H1 (cell line): Measurements from ENCODE around the gene GPR34. TPM values are rescaled to one million over a fixed set of nuclear protein-coding genes. Genes with fewer than 3 reads are reported as not detected.

Experiments
- CTCF ChIA-PET: fragments of 300-600 bp; sonication (Branson Sonifier 250); formaldehyde crosslinking; loops from one replicate; lab custom pipeline; 2021; ENCODE audit not compliant: partially characterized antibody; lab: Charles Lee
- POLR2A ChIA-PET: fragments of 300-600 bp; sonication (Branson Sonifier 250); formaldehyde crosslinking; loops from one replicate; lab custom pipeline; 2021; ENCODE audit warnings: inconsistent platforms; ENCODE audit not compliant: partially characterized antibody; lab: Charles Lee
- DNase-seq, 2 experiments: peaks; one replicate each; pipeline versions ENCODE4 v3.0.0 to v3.0.0-alpha.2; 2010 to 2022; ENCODE audit warnings: low spot score in 2 of 2, low read depth in 1 of 2, mixed read lengths in 1 of 2
- FAIRE-seq: peaks from 2 replicates; lab custom pipeline; 2011; peaks lifted over from hg19 to GRCh38; lab: Jason Lieb, UNC
- H2AFZ ChIP-seq: 2 replicates; pipeline ENCODE4 v1.8.1; 2012; ENCODE audit warnings: low read length, inconsistent platforms
- H2AK5ac ChIP-seq: 2 replicates; pipeline ENCODE4 v1.6.1; 2013; ENCODE audit warnings: low read depth, low read length
- H2BK120ac ChIP-seq: replicated peaks from 2 replicates; pipeline ENCODE3; 2013; ENCODE audit warnings: low read depth, low read length, inconsistent platforms
- H2BK12ac ChIP-seq: 2 replicates; pipeline ENCODE4 v1.6.1; 2013; ENCODE audit warnings: low read depth, low read length
- H2BK15ac ChIP-seq: 2 replicates; pipeline ENCODE4 v1.6.1; 2013; ENCODE audit warnings: low read length
- H2BK20ac ChIP-seq: 2 replicates; pipeline ENCODE4 v1.6.1; 2013; ENCODE audit warnings: low read length
- H2BK5ac ChIP-seq: 2 replicates; pipeline ENCODE4 v1.6.1; 2013; ENCODE audit warnings: low read depth, low read length
- H3K14ac ChIP-seq: 2 replicates; pipeline ENCODE4 v1.6.1; 2013; ENCODE audit warnings: inconsistent platforms; ENCODE audit not compliant: insufficient read length
- H3K18ac ChIP-seq: 2 replicates; pipeline ENCODE4 v1.6.1; 2013; ENCODE audit warnings: low read length; ENCODE audit errors: extremely low read depth
- H3K23ac ChIP-seq: 2 replicates; pipeline ENCODE4 v1.6.1; 2013; ENCODE audit warnings: inconsistent platforms; ENCODE audit not compliant: insufficient read length
- H3K23me2 ChIP-seq: 2 replicates; pipeline ENCODE4 v1.6.1; 2013; ENCODE audit warnings: low read depth, low read length
- H3K27ac ChIP-seq: 2 replicates; pipeline ENCODE4 v1.6.1; 2011; ENCODE audit warnings: low read depth, low read length, inconsistent platforms
- H3K27me3 ChIP-seq, 4 experiments: replicated peaks in 1 of 4; 1 replicate in 1 of 4; 2 replicates in 3 of 4; pipeline versions ENCODE4 v1.6.1 to v1.8.1; 2011 to 2013; ENCODE audit warnings: low read length in 3 of 4, mild to moderate bottlenecking in 3 of 4, inconsistent platforms in 2 of 4, mixed read lengths in 2 of 4, moderate library complexity in 1 of 4; ENCODE audit not compliant: control insufficient read depth in 3 of 4, insufficient read depth in 3 of 4; ENCODE audit errors: extremely low read depth in 1 of 4
- H3K36me3 ChIP-seq, 4 experiments: 2 replicates each; pipeline versions ENCODE4 v1.6.1 to v1.8.1; 2011 to 2013; ENCODE audit warnings: mild to moderate bottlenecking in 4 of 4, low read length in 3 of 4, moderate library complexity in 2 of 4, control low read depth in 1 of 4, inconsistent platforms in 1 of 4; ENCODE audit not compliant: insufficient read depth in 4 of 4, control insufficient read depth in 2 of 4
- H3K4ac ChIP-seq: replicated peaks from 2 replicates; pipeline ENCODE3; 2013; ENCODE audit warnings: low read length, low read depth, mixed read lengths, inconsistent platforms; ENCODE audit not compliant: insufficient read length
- H3K4me1 ChIP-seq, 4 experiments: replicated peaks in 1 of 4; 1 replicate in 1 of 4; 2 replicates in 3 of 4; pipeline versions ENCODE4 v1.6.1 to v1.8.1; 2011 to 2013; ENCODE audit warnings: low read length in 3 of 4, inconsistent platforms in 2 of 4, mixed read lengths in 1 of 4; ENCODE audit not compliant: insufficient read depth in 4 of 4, control insufficient read depth in 3 of 4
- H3K4me2 ChIP-seq, 2 experiments: 2 replicates each; pipeline versions ENCODE4 v1.6.1 to v1.8.1; 2011 to 2013; ENCODE audit warnings: low read depth in 2 of 2, low read length in 2 of 2, control low read depth in 1 of 2, inconsistent platforms in 1 of 2, mild to moderate bottlenecking in 1 of 2; ENCODE audit not compliant: insufficient read depth in 1 of 2
- H3K4me3 ChIP-seq, 4 experiments: fragments of 200-600, 300-600 bp in 1 of 4; sonication (generic), shearing (Covaris generic), sonication (Bioruptor Twin) in 1 of 4; 2 replicates each; pipeline versions ENCODE4 v1.5.1 to v1.8.1; 2011 to 2016; ENCODE audit warnings: low read length in 4 of 4, low read depth in 3 of 4, control low read depth in 2 of 4, inconsistent platforms in 2 of 4, mild to moderate bottlenecking in 2 of 4, mixed read lengths in 1 of 4, moderate library complexity in 1 of 4; ENCODE audit not compliant: insufficient read depth in 2 of 4; ENCODE audit errors: extremely low read depth in 1 of 4
- H3K56ac ChIP-seq: replicated peaks from 2 replicates; pipeline ENCODE3; 2013; ENCODE audit warnings: low read depth, mild to moderate bottlenecking, mixed read lengths, low read length, inconsistent platforms; ENCODE audit not compliant: insufficient read length
- H3K79me1 ChIP-seq: 2 replicates; pipeline ENCODE4 v1.6.1; 2013; ENCODE audit warnings: low read depth, low read length, control low read depth
- H3K79me2 ChIP-seq, 2 experiments: 2 replicates each; pipeline versions ENCODE4 v1.6.1 to v1.8.1; 2012 to 2013; ENCODE audit warnings: low read length in 2 of 2, mild to moderate bottlenecking in 2 of 2, inconsistent platforms in 1 of 2; ENCODE audit not compliant: insufficient read depth in 2 of 2, control insufficient read depth in 1 of 2
- H3K9ac ChIP-seq, 4 experiments: replicated peaks in 1 of 4; 1 replicate in 1 of 4; 2 replicates in 3 of 4; pipeline versions ENCODE4 v1.6.1 to v1.8.1; 2011 to 2013; ENCODE audit warnings: low read depth in 3 of 4, low read length in 3 of 4, control low read depth in 2 of 4, mild to moderate bottlenecking in 2 of 4, moderate library complexity in 2 of 4, inconsistent platforms in 1 of 4; ENCODE audit errors: extremely low read depth in 1 of 4
- H3K9me3 ChIP-seq, 2 experiments: 2 replicates each; pipeline versions ENCODE4 v1.6.1 to v1.8.1; 2012 to 2013; ENCODE audit warnings: mild to moderate bottlenecking in 2 of 2, moderate library complexity in 2 of 2, control low read depth in 1 of 2, inconsistent platforms in 1 of 2, low read depth in 1 of 2, low read length in 1 of 2, mixed read lengths in 1 of 2; ENCODE audit not compliant: insufficient read depth in 2 of 2
- H4K20me1 ChIP-seq, 2 experiments: replicated peaks in 1 of 2; 2 replicates each; pipeline versions ENCODE3 to v1.8.1; 2011 to 2013; ENCODE audit warnings: inconsistent platforms in 2 of 2, low read length in 2 of 2, mild to moderate bottlenecking in 1 of 2; ENCODE audit not compliant: insufficient read depth in 2 of 2, control insufficient read depth in 1 of 2
- H4K5ac ChIP-seq: 2 replicates; pipeline ENCODE4 v1.6.1; 2013; ENCODE audit warnings: low read length, low read depth, mixed read lengths, inconsistent platforms; ENCODE audit not compliant: insufficient read length
- H4K8ac ChIP-seq: 2 replicates; pipeline ENCODE4 v1.8.0; 2013; ENCODE audit warnings: mild to moderate bottlenecking, moderate library complexity, low read length, inconsistent platforms; ENCODE audit not compliant: insufficient read depth; ENCODE audit errors: extremely low read depth
- H4K91ac ChIP-seq: replicated peaks from 2 replicates; pipeline ENCODE3; 2013; ENCODE audit warnings: low read length, mixed read lengths, inconsistent platforms; ENCODE audit not compliant: insufficient read length
- BCL11A ChIP-seq, 2 experiments: IDR thresholded peaks; one replicate each; pipeline ENCODE4 v1.6.1; 2011; ENCODE audit warnings: low read depth in 2 of 2, low read length in 2 of 2, mild to moderate bottlenecking in 2 of 2
- CHD2 ChIP-seq: IDR thresholded peaks from 2 replicates; pipeline ENCODE4 v1.6.1; 2012; ENCODE audit warnings: low read length, improper control_type of control experiment
- EGR1 ChIP-seq: IDR thresholded peaks from 2 replicates; pipeline ENCODE4 v1.6.1; 2011; ENCODE audit warnings: low read depth, low read length, borderline replicate concordance
- EZH2 ChIP-seq: fragments of 200-600 bp; sonication (generic); IDR thresholded peaks from 2 replicates; pipeline ENCODE4 v1.7.1; 2012; ENCODE audit warnings: low read depth, mild to moderate bottlenecking, moderate library complexity, low read length, inconsistent platforms; ENCODE audit not compliant: severe bottlenecking
- JUND ChIP-seq: IDR thresholded peaks from 2 replicates; pipeline ENCODE4 v1.6.1; 2011; ENCODE audit warnings: mild to moderate bottlenecking, improper control_type of control experiment, low read length
- KDM5A ChIP-seq: fragments of 200-600 bp; IDR thresholded peaks from 2 replicates; pipeline ENCODE4 v1.7.1; 2012; ENCODE audit warnings: mild to moderate bottlenecking, low read length, inconsistent platforms, mixed read lengths
- RBBP5 ChIP-seq: IDR thresholded peaks from 2 replicates; pipeline ENCODE4 v1.7.1; 2012; ENCODE audit warnings: low read depth, mild to moderate bottlenecking, inconsistent platforms, low read length, moderate library complexity, borderline replicate concordance
- SAP30 ChIP-seq: fragments of 300-600 bp; sonication (generic); IDR thresholded peaks from 2 replicates; pipeline ENCODE4 v1.7.1; 2012; ENCODE audit warnings: low read length, moderate library complexity, mild to moderate bottlenecking, inconsistent platforms; ENCODE audit not compliant: insufficient read depth, insufficient replicate concordance
- SIRT6 ChIP-seq: IDR thresholded peaks from one replicate; pipeline ENCODE4 v1.7.1; 2012; ENCODE audit warnings: low read length, inconsistent platforms
- SUZ12 ChIP-seq: fragments of 200-600 bp; sonication (generic); IDR thresholded peaks from 2 replicates; pipeline ENCODE4 v1.6.1; 2012; ENCODE audit warnings: mild to moderate bottlenecking, inconsistent platforms, low read length, moderate library complexity, mixed read lengths
- TAF1 ChIP-seq: IDR thresholded peaks from 2 replicates; pipeline ENCODE4 v1.6.1; 2011; ENCODE audit warnings: mild to moderate bottlenecking, low read depth, low read length
- TCF12 ChIP-seq: IDR thresholded peaks from 2 replicates; pipeline ENCODE4 v1.6.1; 2011; ENCODE audit warnings: low read depth, mild to moderate bottlenecking, low read length
- TEAD4 ChIP-seq: IDR thresholded peaks from 2 replicates; pipeline ENCODE4 v1.6.1; 2012; ENCODE audit warnings: low read depth, low read length, inconsistent platforms, mixed read lengths
- ZNF274 ChIP-seq: IDR thresholded peaks from 2 replicates; pipeline ENCODE4 v1.7.0; 2012; ENCODE audit warnings: low read length, borderline replicate concordance; ENCODE audit errors: extremely low read depth
- WGBS, 2 experiments: shearing (Covaris generic) in 1 of 2; methylation state at CpG; one replicate each; pipeline versions ENCODE4 v1.1.6 to v1.1.7; 2013 to 2015; ENCODE audit warnings: low lambda C conversion rate in 2 of 2, mixed read lengths in 2 of 2, inconsistent platforms in 1 of 2, low coverage in 1 of 2, missing lambda C conversion rate in 1 of 2; ENCODE audit not compliant: insufficient replicate concordance in 2 of 2, insufficient coverage in 1 of 2, insufficient read length in 1 of 2; ENCODE audit errors: extremely low coverage in 1 of 2, missing lambda C conversion rate in 1 of 2; 5-methylcytosine and 5-hydroxymethylcytosine counted together
- polyA plus RNA-seq, 7 experiments: library from polyadenylated mRNA; depleted of rRNA in 3 of 7; stranded (reverse) in 5 of 7; unstranded in 2 of 7; fragments of >200 nt in 5 of 7; fragments of 200-250 nt in 2 of 7; gene quantifications; 1 replicate in 5 of 7; 2 replicates in 1 of 7; 4 replicates in 1 of 7; pipeline versions ENCODE4 v1.2.1 to v1.2.3, GENCODE V29; 2011 to 2013; ENCODE audit warnings: missing spikeins in 2 of 7, mixed read lengths in 2 of 7
- total RNA-seq: library from RNA; stranded (reverse); fragmentation: NEBNext Ultra II Directional; extraction: Animal tissue kit (Norgen Biotek cat#: 25700); gene quantifications from 2 replicates; pipeline ENCODE4 v1.2.1, GENCODE V29; 2021

Gene GPR34
- total and polyA plus RNA-seq, 2 of the 8 experiments (the other 6 are each of a cell fraction or from before 2014, with no cell fraction given), result not detected

- no peak overlapping the region for H2BK5ac ChIP-seq
- H3K18ac ChIP-seq, result no peak overlapping the region
- H3K23ac ChIP-seq, result no peak overlapping the region
- H4K5ac ChIP-seq, result no peak overlapping the region
- H3K9ac ChIP-seq, result no peak overlapping the region
- no peak overlapping the region for H2BK12ac ChIP-seq
- POLR2A ChIA-PET, result no interaction called here
- no peak overlapping the region for H2BK20ac ChIP-seq
- no peak overlapping the region for H2AK5ac ChIP-seq
- no peak overlapping the region for H3K14ac ChIP-seq
- no peak overlapping the region for H2AFZ ChIP-seq
- no peak overlapping the region for H4K8ac ChIP-seq
- H3K4ac ChIP-seq, result no peak overlapping the region
- no peaks in the 10 kb centered on the region for H4K20me1 ChIP-seq
- no peak overlapping the region for H2BK15ac ChIP-seq
- no peak overlapping the region for H3K4me3 ChIP-seq
- DNase-seq (no peak), FAIRE-seq (no peak)
- 86% methylated on average over 6 of the region's 6 CpGs; no CpG with 5 or more reads in 1 of the 2 experiments for WGBS, 2 experiments
- CTCF ChIA-PET, result no interaction called here
- no peak overlapping the region for H2BK120ac ChIP-seq
- H3K79me1 ChIP-seq, result no peaks in the 10 kb centered on the region
- H3K56ac ChIP-seq, result no peak overlapping the region
- H3K9me3 ChIP-seq, result no peaks in the 10 kb centered on the region
- H3K36me3 ChIP-seq, result no peaks in the 10 kb centered on the region
- no peaks in the 10 kb centered on the region for H3K27me3 ChIP-seq
- no peak overlapping the region for H3K4me2 ChIP-seq
- H4K91ac ChIP-seq, result no peak overlapping the region
- H3K79me2 ChIP-seq, result no peaks in the 10 kb centered on the region
- no peaks in the 10 kb centered on the region for H3K4me1 ChIP-seq
- no peak overlapping the region for H3K27ac ChIP-seq
- H3K23me2 ChIP-seq, result no peaks in the 10 kb centered on the region
- TF ChIP-seq TEAD4, result no peak
- TF ChIP-seq EZH2, result no peak
- no peak for TF ChIP-seq TAF1
- TF ChIP-seq BCL11A (IDR thresholded peaks at IDR 0.05; ENCODE audit: low read depth in 2 of 2, low read length in 2 of 2), result no peak
- TF ChIP-seq JUND, result no peak
- no peak for TF ChIP-seq TCF12
- TF ChIP-seq KDM5A, result no peak
- TF ChIP-seq EGR1, result no peak
- no peak for TF ChIP-seq RBBP5
- TF ChIP-seq CHD2, result no peak
- TF ChIP-seq ZNF274, result no peak
- TF ChIP-seq SIRT6, result no peak
- no peak for TF ChIP-seq SUZ12
- no peak for TF ChIP-seq SAP30
Measured at GRCh38 chrX:41677183-41678060, 11.4 kb upstream of the GPR34 start.
